Measurements from ENCODE around the gene GRIP1.

Gene GRIP1, protein sequence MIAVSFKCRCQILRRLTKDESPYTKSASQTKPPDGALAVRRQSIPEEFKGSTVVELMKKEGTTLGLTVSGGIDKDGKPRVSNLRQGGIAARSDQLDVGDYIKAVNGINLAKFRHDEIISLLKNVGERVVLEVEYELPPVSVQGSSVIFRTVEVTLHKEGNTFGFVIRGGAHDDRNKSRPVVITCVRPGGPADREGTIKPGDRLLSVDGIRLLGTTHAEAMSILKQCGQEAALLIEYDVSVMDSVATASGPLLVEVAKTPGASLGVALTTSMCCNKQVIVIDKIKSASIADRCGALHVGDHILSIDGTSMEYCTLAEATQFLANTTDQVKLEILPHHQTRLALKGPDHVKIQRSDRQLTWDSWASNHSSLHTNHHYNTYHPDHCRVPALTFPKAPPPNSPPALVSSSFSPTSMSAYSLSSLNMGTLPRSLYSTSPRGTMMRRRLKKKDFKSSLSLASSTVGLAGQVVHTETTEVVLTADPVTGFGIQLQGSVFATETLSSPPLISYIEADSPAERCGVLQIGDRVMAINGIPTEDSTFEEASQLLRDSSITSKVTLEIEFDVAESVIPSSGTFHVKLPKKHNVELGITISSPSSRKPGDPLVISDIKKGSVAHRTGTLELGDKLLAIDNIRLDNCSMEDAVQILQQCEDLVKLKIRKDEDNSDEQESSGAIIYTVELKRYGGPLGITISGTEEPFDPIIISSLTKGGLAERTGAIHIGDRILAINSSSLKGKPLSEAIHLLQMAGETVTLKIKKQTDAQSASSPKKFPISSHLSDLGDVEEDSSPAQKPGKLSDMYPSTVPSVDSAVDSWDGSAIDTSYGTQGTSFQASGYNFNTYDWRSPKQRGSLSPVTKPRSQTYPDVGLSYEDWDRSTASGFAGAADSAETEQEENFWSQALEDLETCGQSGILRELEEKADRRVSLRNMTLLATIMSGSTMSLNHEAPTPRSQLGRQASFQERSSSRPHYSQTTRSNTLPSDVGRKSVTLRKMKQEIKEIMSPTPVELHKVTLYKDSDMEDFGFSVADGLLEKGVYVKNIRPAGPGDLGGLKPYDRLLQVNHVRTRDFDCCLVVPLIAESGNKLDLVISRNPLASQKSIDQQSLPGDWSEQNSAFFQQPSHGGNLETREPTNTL

DNA sequence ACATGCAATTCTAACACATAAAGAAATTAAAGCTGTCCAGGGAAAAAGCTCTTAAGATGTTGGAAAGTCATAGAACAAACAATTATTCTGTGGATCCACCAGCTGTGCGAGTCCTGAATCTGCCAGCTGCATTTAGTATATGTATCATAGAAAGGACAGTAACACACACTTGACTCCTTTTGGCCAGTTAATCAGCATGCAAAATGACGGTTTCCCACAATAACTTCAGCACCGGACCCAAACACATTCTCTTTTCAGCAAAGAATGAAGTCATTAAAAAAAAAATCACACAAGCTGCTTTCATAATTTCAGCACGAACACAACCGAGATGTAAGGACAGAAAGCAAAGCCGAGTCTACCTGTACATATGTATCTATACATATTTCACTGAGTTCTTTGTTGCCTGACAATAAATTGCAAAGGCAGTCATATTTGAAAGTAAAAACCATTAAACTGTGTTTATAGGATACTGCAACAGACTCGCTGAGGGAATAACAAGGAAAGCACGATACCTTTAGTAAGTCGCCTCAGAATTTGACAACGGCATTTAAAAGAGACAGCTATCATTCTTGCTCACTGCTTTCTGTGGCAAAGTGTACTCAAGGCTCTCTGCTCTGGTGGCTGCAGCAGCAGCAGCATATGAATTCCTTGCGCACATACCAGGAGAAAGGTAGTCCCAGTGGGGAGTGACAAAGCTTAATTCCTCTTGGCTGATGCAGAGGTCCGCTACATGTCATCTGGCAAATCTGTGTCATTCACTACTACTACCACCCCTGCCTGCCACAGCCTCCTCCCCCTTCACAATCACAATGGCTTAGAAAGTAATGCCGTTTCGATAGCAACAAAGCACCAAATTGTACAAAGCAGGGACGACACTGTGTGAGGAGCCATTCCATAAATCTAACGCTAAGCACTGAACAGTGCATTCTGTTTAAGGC, at the start of gene GRIP1:
Gene GRIP1 (minus strand): TSS at position 739 of the 938 bp plus-strand sequence. CDS start 172 bp downstream, at position 567.
- DNase-seq, result no peak

GRCh38 chr12:66726556-66726955, 47.7 kb upstream of the GRIP1 start:
- DNase-seq, result no peak

DNA sequence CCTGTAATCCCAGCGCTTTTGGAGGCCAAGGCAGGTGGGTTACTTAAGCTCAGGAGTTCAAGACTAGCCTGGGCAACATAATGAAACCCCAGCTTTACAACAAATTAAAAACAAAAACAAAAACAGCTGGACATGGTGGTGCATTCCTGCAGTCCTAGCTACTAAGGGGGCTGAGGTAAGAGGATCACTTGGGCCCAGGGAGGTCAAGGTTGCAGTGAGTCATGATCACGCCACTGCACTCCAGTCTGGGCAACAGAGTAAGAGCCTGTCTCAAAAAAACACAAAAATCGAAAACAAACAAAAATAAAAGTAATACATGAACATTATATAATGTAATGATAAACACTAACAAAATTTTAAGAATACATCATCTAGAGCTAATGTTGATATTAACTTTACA, 46.2 kb upstream of the GRIP1 start:
- DNase-seq, result no peak

GRCh38 chr12:66724616-66725015, 45.7 kb upstream of the GRIP1 start:
- no peak for DNase-seq

DNA sequence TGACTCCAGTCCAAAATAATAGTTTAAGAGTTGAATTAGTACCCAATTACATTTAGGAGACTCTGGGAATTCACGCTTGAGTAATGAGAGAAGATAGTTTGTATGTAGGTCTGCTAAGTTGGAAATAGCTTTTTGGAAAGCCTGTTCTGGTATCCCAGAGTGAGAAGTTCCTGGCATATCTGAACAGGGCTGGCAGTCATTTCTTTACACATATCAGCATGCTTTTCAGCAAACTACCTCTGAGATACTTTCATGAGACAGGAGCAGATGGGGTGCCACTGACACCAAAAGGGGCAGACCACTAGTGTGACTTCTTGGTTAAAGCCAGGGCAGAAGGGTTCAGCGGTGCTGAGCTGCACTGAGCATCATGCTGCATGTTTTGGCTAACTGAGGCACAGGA, 45.1 kb upstream of the GRIP1 start:
- DNase-seq, result no peak

- no peak for DNase-seq
Measured at GRCh38 chr12:66719862-66720261, 41.0 kb upstream of the GRIP1 start.

- no peak for DNase-seq
Measured at GRCh38 chr12:66717036-66717673, 38.3 kb upstream of the GRIP1 start.

DNA sequence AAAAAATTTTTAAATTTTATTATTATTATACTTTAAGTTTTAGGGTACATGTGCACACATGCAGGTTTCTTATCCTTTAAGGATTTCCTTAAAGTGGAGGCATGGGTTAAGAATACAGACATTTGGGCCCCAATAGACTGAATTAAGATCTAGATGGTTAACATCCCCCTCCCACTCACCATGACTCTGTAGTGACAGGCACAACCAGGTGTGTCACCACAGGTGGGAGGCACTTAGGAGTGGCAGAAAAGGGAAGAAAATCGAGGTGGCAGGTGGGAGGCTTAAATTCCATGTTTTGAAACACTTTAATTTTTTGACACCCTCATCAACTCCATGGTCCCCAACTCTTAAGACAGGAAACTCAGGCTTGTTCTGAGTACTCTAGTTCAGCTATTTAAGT, 37.6 kb upstream of the GRIP1 start:
- DNase-seq, result no peak

GRCh38 chr12:66714709-66715108, 35.8 kb upstream of the GRIP1 start:
- DNase-seq, result no peak

GRCh38 chr12:66713984-66714383, 35.1 kb upstream of the GRIP1 start:
- DNase-seq, result no peak

- DNase-seq, result no peak
Measured at GRCh38 chr12:66709893-66710292, 31.0 kb upstream of the GRIP1 start.

GRCh38 chr12:66709457-66709773, 30.5 kb upstream of the GRIP1 start:
- no peak for DNase-seq

DNA sequence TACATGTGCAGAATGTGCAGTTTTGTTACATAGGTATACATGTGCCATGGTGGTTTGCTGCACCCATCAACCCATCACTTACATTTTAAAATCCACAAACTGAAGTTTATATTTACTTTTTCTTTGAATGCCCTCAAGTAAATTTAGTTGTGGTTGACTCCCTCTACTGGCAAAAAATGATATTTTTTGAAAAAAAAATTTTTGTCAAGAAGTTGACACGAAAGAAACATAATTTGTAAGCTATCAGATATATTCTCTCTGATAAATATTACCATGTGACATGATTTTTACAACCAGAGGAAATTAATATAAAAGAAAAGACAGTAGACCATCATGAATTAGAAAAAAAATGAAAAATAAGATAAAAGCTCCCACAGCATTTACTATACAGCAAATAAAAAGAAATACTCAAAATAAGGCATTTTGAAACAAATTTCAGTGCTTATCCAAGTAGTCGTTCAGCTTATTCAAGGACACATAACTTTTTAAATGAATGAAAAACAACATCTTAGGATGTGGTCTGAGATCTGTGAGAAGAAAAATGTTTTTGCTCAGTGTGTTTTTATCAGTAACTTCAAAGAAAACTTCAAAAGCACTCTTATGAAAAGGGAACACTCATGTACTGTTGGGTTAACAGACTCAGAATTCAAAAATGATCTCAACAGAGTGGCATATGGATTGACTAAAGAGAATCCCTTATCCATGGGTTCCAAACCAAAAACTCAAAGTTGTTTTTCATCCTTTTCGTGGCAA, 30.0 kb upstream of the GRIP1 start:
- DNase-seq, result no peak

DNA sequence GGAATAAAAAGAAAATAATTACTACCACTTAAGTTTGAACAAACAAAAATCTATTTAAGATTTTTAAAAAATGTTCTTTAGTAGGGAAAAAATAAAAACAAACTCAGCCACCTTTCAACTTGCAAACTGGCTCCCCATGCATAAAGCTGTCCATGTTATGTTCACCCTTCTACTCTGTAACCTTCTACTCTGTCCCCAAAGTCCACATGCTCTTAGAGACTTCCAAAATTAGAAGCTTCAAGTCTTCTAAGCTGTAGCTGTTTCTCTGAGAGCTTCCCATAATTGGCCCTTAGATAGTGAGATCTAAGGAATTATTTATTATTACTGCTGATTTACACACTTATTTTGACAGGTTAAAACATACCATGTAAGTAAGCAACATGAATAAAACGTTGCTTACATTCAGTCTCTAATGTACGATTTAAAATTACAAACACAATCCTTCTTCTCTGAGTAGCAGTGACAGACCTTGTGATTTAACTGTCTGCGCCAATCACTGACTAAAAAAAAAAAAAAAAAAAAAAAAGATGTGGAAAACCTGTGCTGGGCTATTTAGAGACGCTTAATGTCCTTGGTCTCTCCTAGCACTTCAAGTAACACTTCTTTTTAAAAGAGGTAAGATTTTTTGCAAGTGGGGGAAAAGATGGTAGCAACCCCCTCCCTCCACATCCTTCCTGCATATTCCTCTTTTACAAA, 28.3 kb upstream of the GRIP1 start:
- no peak for DNase-seq

DNA sequence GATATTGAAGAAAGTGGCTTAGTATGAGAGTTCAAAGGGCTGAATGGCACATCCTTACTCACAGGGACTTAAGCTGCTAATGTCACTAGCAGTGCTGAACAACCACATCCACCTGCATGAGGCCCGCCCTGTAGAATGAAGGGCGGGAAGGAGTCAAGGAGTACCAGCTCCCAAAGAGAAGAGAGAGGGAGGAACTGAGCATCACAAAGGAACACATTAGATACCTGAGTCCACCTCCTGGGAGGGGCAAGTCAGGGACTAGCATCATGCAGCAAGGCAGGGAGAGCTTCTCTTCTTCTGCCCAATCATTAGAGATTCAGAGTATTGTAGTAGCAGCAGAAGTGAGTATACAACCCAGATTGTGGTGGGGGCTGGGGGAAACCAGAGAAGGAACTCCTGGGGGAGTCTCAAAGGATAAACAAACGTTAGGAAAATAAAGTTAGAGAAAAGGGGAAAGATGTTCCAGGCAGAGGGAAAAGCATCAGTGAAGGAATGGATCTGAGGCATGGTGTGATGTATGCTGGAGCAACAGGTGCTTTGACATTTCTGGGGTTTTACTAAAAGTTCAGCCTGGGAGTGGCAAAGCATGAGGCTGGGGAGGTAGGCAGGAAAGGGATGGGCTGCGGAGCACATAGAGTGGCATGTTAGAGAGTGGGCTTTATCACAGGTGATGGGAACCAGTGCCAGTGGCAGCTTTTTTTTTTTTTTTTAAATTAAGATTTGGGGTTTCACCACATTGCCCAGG, 21.0 kb upstream of the GRIP1 start:
- no peak for DNase-seq

GRCh38 chr12:66698558-66698957, 19.7 kb upstream of the GRIP1 start:
- DNase-seq, result no peak

GRCh38 chr12:66697404-66697803, 18.5 kb upstream of the GRIP1 start:
- DNase-seq, result no peak

DNA sequence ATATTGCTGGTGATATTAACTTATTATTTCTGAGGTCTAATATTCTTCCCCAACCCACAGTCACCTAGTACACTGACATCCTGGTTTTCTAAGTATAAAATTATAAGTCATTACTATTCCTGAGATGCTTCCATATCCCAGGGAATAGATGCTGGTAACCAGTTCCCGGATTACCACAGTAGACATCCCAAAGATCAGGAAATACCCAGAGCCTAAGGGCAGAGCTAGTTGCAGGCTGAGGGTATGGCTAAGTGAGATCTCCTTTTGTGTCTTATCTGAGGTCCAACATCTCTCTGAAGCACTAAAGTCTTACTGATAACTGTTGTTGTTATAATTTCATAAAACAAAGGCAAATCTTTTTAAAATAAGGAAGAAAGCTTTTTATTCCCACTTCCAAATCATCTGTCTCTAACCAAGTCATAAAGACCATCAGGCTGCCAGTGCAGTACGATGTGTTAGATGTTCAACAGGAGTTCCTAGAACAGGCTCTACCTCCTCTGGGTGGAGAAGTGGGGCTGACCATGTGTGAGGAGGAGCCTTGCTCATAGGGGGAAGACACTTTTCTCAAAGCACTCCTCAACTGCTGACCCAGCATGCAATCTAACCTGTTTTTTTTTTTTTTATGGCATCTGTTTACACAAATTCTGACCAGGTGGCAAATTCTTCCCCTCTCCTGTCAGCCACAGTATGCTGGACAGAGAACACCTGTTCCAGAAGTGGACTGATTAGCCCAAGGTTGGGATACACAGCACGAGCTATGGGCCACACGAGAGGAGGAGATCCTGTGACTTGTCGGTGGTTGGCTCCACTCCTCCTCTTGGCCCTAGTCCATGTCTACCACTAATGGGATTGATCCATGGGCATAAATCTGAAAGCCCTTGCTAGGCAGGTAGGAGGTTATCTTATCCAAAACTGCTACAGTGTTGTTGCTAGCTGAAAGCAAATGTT, 16.1 kb upstream of the GRIP1 start:
- DNase-seq, result peak; percentile 34
